Measurements from ENCODE around the gene OR6K2.

DNA sequence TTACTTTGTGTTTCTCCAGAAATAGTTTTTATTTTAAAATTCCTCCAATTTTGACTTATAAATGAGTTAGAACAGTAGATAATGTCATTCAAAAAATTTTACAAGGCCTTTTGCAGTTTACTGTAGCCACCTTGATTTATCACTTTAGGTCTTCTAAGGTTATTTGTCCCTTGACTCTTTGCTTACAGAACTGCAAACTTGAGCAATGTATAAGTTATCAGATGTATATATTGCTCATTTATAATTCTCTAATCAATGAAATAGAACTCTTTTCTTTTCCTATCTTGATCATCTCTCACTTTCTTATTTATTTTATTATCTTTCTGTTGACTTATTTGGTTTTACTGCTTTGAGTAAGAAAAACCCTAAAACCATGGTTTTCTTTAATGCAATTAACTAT is 8.1 kb downstream of the OR6K2 start:
- TF ChIP-seq, protein P1, sequence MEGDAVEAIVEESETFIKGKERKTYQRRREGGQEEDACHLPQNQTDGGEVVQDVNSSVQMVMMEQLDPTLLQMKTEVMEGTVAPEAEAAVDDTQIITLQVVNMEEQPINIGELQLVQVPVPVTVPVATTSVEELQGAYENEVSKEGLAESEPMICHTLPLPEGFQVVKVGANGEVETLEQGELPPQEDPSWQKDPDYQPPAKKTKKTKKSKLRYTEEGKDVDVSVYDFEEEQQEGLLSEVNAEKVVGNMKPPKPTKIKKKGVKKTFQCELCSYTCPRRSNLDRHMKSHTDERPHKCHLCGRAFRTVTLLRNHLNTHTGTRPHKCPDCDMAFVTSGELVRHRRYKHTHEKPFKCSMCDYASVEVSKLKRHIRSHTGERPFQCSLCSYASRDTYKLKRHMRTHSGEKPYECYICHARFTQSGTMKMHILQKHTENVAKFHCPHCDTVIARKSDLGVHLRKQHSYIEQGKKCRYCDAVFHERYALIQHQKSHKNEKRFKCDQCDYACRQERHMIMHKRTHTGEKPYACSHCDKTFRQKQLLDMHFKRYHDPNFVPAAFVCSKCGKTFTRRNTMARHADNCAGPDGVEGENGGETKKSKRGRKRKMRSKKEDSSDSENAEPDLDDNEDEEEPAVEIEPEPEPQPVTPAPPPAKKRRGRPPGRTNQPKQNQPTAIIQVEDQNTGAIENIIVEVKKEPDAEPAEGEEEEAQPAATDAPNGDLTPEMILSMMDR (IDR thresholded peaks at IDR 0.05; ENCODE audit: insufficient read depth, low read length) = no peak
- TF ChIP-seq SPI1 (IDR thresholded peaks at IDR 0.05; ENCODE audit: borderline replicate concordance, low read depth) (no peak), GABPA (IDR thresholded peaks at IDR 0.05; ENCODE audit: low read depth) (no peak), POLR2AphosphoS5 (IDR thresholded peaks at IDR 0.05; ENCODE audit: low read depth) (no peak)

Data from HL-60 (cell line).